ENCODE results near the gene SIGLEC14. TPM values are rescaled to one million over a fixed set of nuclear protein-coding genes. Genes with fewer than 3 reads are reported as not detected.

The SIGLEC14 gene
- total RNA-seq, 1 donor from 2014 or later = not detected

GRCh38 chr19:51644636-51645271 is 1.9 kb downstream of the SIGLEC14 start:
- TF ChIP-seq CTCF (IDR thresholded peaks at IDR 0.05; ENCODE audit: partially characterized antibody, unreplicated experiment) = no peak
- H3K36me3 Mint-ChIP-seq (ENCODE audit: unreplicated experiment) = no peaks in the 10 kb centered on the region
- H3K4me1 Mint-ChIP-seq (ENCODE audit: low read depth, unreplicated experiment) = no peaks in the 10 kb centered on the region
- peaks cover 1% of the 10 kb centered on the region for H3K9me3 Mint-ChIP-seq (ENCODE audit: unreplicated experiment)
- H3K27ac Mint-ChIP-seq (ENCODE audit: unreplicated experiment) = no peak overlapping the region
- DNase-seq = no peak
- no peaks in the 10 kb centered on the region for H3K27me3 Mint-ChIP-seq (ENCODE audit: unreplicated experiment)
- no peak overlapping the region for H3K4me3 Mint-ChIP-seq (ENCODE audit: unreplicated experiment)

GRCh38 chr19:51641648-51642047 is 5.0 kb downstream of the SIGLEC14 start:
- no peaks in the 10 kb centered on the region for H3K9me3 Mint-ChIP-seq (ENCODE audit: unreplicated experiment)
- no peaks in the 10 kb centered on the region for H3K36me3 Mint-ChIP-seq (ENCODE audit: unreplicated experiment)
- no peaks in the 10 kb centered on the region for H3K27me3 Mint-ChIP-seq (ENCODE audit: unreplicated experiment)
- H3K27ac Mint-ChIP-seq (ENCODE audit: unreplicated experiment) = no peak overlapping the region
- H3K4me1 Mint-ChIP-seq (ENCODE audit: low read depth, unreplicated experiment) = no peaks in the 10 kb centered on the region
- no peak overlapping the region for H3K4me3 Mint-ChIP-seq (ENCODE audit: unreplicated experiment)
- no peak for TF ChIP-seq CTCF (IDR thresholded peaks at IDR 0.05; ENCODE audit: partially characterized antibody, unreplicated experiment)
- DNase-seq = no peak

GRCh38 chr19:51640386-51640785 is 6.2 kb downstream of the SIGLEC14 start:
- TF ChIP-seq CTCF (IDR thresholded peaks at IDR 0.05; ENCODE audit: partially characterized antibody, unreplicated experiment) = no peak
- Mint-ChIP-seq H3K36me3 (ENCODE audit: unreplicated experiment) (no peaks in the 10 kb centered on the region), H3K9me3 (ENCODE audit: unreplicated experiment) (peaks cover 2% of the 10 kb centered on the region), H3K27ac (ENCODE audit: unreplicated experiment) (no peak overlapping the region), H3K27me3 (ENCODE audit: unreplicated experiment) (no peaks in the 10 kb centered on the region), H3K4me3 (ENCODE audit: unreplicated experiment) (no peak overlapping the region), H3K4me1 (ENCODE audit: low read depth, unreplicated experiment) (no peaks in the 10 kb centered on the region)
- no peak for DNase-seq

GRCh38 chr19:51639916-51640315 is 6.7 kb downstream of the SIGLEC14 start:
- no peak for TF ChIP-seq CTCF (IDR thresholded peaks at IDR 0.05; ENCODE audit: partially characterized antibody, unreplicated experiment)
- no peak for DNase-seq

GRCh38 chr19:51637362-51637978 is 9.2 kb downstream of the SIGLEC14 start:
- DNase-seq = no peak
- H3K4me1 Mint-ChIP-seq (ENCODE audit: low read depth, unreplicated experiment) = no peaks in the 10 kb centered on the region
- no peak overlapping the region for H3K27ac Mint-ChIP-seq (ENCODE audit: unreplicated experiment)
- H3K36me3 Mint-ChIP-seq (ENCODE audit: unreplicated experiment) = no peaks in the 10 kb centered on the region
- H3K4me3 Mint-ChIP-seq (ENCODE audit: unreplicated experiment) = no peak overlapping the region
- peaks cover 2% of the 10 kb centered on the region for H3K9me3 Mint-ChIP-seq (ENCODE audit: unreplicated experiment)
- H3K27me3 Mint-ChIP-seq (ENCODE audit: unreplicated experiment) = no peaks in the 10 kb centered on the region
- peak; percentile 42 for TF ChIP-seq CTCF (IDR thresholded peaks at IDR 0.05; ENCODE audit: partially characterized antibody, unreplicated experiment)

More at GRCh38 chr19:51639916-51640315, 6.7 kb downstream of the SIGLEC14 start:
- H3K36me3 Mint-ChIP-seq (ENCODE audit: unreplicated experiment) = no peaks in the 10 kb centered on the region
- no peaks in the 10 kb centered on the region for H3K4me1 Mint-ChIP-seq (ENCODE audit: low read depth, unreplicated experiment)
- H3K27me3 Mint-ChIP-seq (ENCODE audit: unreplicated experiment) = no peaks in the 10 kb centered on the region
- no peak overlapping the region for H3K27ac Mint-ChIP-seq (ENCODE audit: unreplicated experiment)
- peaks cover 2% of the 10 kb centered on the region for H3K9me3 Mint-ChIP-seq (ENCODE audit: unreplicated experiment)
- H3K4me3 Mint-ChIP-seq (ENCODE audit: unreplicated experiment) = no peak overlapping the region
